Muscle of leg (tissue), 11 donors: ENCODE data around the gene UBN2. TPM values are rescaled to one million over a fixed set of nuclear protein-coding genes. Genes with fewer than 3 reads are reported as not detected.
"Not testable (repeated sequence)": the region's sequence is repeated elsewhere in the genome, so short reads cannot be mapped to it uniquely, and the experiment has no call there.

Source experiments
- DNase-seq: peaks from one replicate; pipeline ENCODE4 v3.0.0; 2013
- H3K27ac ChIP-seq: one replicate; pipeline ENCODE4 v1.5.1; 2013; ENCODE audit warnings: mild to moderate bottlenecking, low read length, control low read depth
- H3K27me3 ChIP-seq: one replicate; pipeline ENCODE4 v1.6.1; 2013; ENCODE audit warnings: low read length; ENCODE audit not compliant: control insufficient read depth, insufficient read depth
- H3K36me3 ChIP-seq: one replicate; pipeline ENCODE4 v1.6.1; 2013; ENCODE audit warnings: low read length; ENCODE audit not compliant: control insufficient read depth, insufficient read depth
- H3K4me1 ChIP-seq: one replicate; pipeline ENCODE4 v1.6.1; 2013; ENCODE audit warnings: low read length; ENCODE audit not compliant: control insufficient read depth, insufficient read depth
- H3K4me3 ChIP-seq: one replicate; pipeline ENCODE4 v1.5.1; 2013; ENCODE audit warnings: low read length, control low read depth
- H3K9me3 ChIP-seq: replicated peaks from 2 replicates; pipeline ENCODE4 v1.6.1; 2013; ENCODE audit warnings: low read depth, low read length; ENCODE audit not compliant: control insufficient read depth
- WGBS: methylation state at CpG from one replicate; pipeline ENCODE4 v1.1.5; 2013; ENCODE audit warnings: missing lambda C conversion rate; ENCODE audit not compliant: insufficient coverage; 5-methylcytosine and 5-hydroxymethylcytosine counted together
- polyA plus RNA-seq, 8 donors: library from polyadenylated mRNA; unstranded; fragments of 120-200 nt; gene quantifications; one replicate each; pipeline versions ENCODE4 v1.2.1 to v1.2.3, GENCODE V29; 2013; ENCODE audit warnings: inconsistent platforms in 1 of 8, low replicate concordance in 1 of 8; ENCODE audit not compliant: insufficient read length in 8 of 8, insufficient read depth in 1 of 8
- total RNA-seq: library from RNA; stranded (reverse); fragments of 120-200 nt; gene quantifications from one replicate; pipeline ENCODE4 v1.2.4, GENCODE V29; 2013

The UBN2 gene
- total and polyA plus RNA-seq, 9 donors: 5.7 to 11.8 (median 7.6) TPM

GRCh38 chr7:139205843-139206242 is 25.2 kb upstream of the UBN2 start:
- Histone ChIP-seq H3K27me3 (no peaks in the 10 kb centered on the region), H3K4me3 (no peak overlapping the region)
- DNase-seq: no peak

GRCh38 chr7:139212133-139212532 is 18.9 kb upstream of the UBN2 start:
- DNase-seq: no peak
- Histone ChIP-seq H3K9me3 (no peaks in the 10 kb centered on the region), H3K36me3 (no peaks in the 10 kb centered on the region), H3K4me1 (no peaks in the 10 kb centered on the region), H3K4me3 (no peak overlapping the region), H3K27ac (no peak overlapping the region), H3K27me3 (no peaks in the 10 kb centered on the region)
- 100% methylated on average over 1 of the region's 2 CpGs for WGBS

More at GRCh38 chr7:139205843-139206242, 25.2 kb upstream of the UBN2 start:
- peaks cover 3% of the 10 kb centered on the region for H3K9me3 ChIP-seq
- no peaks in the 10 kb centered on the region for H3K36me3 ChIP-seq
- H3K27ac ChIP-seq: no peak overlapping the region
- H3K4me1 ChIP-seq: no peaks in the 10 kb centered on the region

GRCh38 chr7:139213489-139213888 is 17.5 kb upstream of the UBN2 start:
- WGBS: no CpG with 5 or more reads among the region's 6 CpGs

GRCh38 chr7:139218173-139218572 is 12.9 kb upstream of the UBN2 start:
- no peaks in the 10 kb centered on the region for H3K4me1 ChIP-seq
- no peak overlapping the region for H3K27ac ChIP-seq
- no peak for DNase-seq
- WGBS: no CpG with 5 or more reads among the region's 1 CpG
- no peaks in the 10 kb centered on the region for H3K27me3 ChIP-seq
- H3K9me3 ChIP-seq: no peaks in the 10 kb centered on the region
- no peaks in the 10 kb centered on the region for H3K36me3 ChIP-seq
- no peak overlapping the region for H3K4me3 ChIP-seq

More at GRCh38 chr7:139213489-139213888, 17.5 kb upstream of the UBN2 start:
- not testable (repeated sequence) for H3K27ac ChIP-seq, DNase-seq, H3K27me3 ChIP-seq, H3K4me1 ChIP-seq, H3K36me3 ChIP-seq, H3K4me3 ChIP-seq, H3K9me3 ChIP-seq

- Histone ChIP-seq H3K4me3 (no peak overlapping the region), H3K27me3 (no peaks in the 10 kb centered on the region), H3K36me3 (no peaks in the 10 kb centered on the region), H3K9me3 (no peaks in the 10 kb centered on the region), H3K27ac (no peak overlapping the region), H3K4me1 (no peaks in the 10 kb centered on the region)
- no peak for DNase-seq
- WGBS: no CpG with 5 or more reads among the region's 2 CpGs
Measured at GRCh38 chr7:139224219-139224618, 6.8 kb upstream of the UBN2 start.

- not testable (repeated sequence) for H3K36me3 ChIP-seq, H3K9me3 ChIP-seq, H3K27ac ChIP-seq, H3K27me3 ChIP-seq, DNase-seq, H3K4me3 ChIP-seq, H3K4me1 ChIP-seq
- 96% methylated on average over 13 of the region's 18 CpGs for WGBS
Measured at GRCh38 chr7:139224836-139225235, 6.2 kb upstream of the UBN2 start.

GRCh38 chr7:139225286-139226157 is 5.5 kb upstream of the UBN2 start:
- H3K27ac ChIP-seq, H3K4me1 ChIP-seq, H3K36me3 ChIP-seq, H3K4me3 ChIP-seq, H3K27me3 ChIP-seq, DNase-seq, H3K9me3 ChIP-seq: not testable (repeated sequence)
- 94% methylated on average over 53 of the region's 60 CpGs for WGBS

GRCh38 chr7:139226158-139226515 is 4.9 kb upstream of the UBN2 start:
- H3K27ac ChIP-seq, H3K4me1 ChIP-seq, DNase-seq, H3K4me3 ChIP-seq, H3K9me3 ChIP-seq, H3K27me3 ChIP-seq, H3K36me3 ChIP-seq: not testable (repeated sequence)
- WGBS: 98% methylated on average over 18 of the region's 23 CpGs

GRCh38 chr7:139226988-139227488 is 4.0 kb upstream of the UBN2 start:
- not testable (repeated sequence) for H3K4me1 ChIP-seq, H3K27ac ChIP-seq, H3K27me3 ChIP-seq, DNase-seq, H3K9me3 ChIP-seq, H3K4me3 ChIP-seq, H3K36me3 ChIP-seq
- WGBS: 96% methylated on average over 5 of the region's 8 CpGs

- Histone ChIP-seq H3K36me3 (no peaks in the 10 kb centered on the region), H3K4me3 (no peak overlapping the region), H3K4me1 (no peaks in the 10 kb centered on the region), H3K9me3 (no peaks in the 10 kb centered on the region), H3K27me3 (no peaks in the 10 kb centered on the region), H3K27ac (no peak overlapping the region)
- no peak for DNase-seq
- 59% methylated on average over 2 of the region's 8 CpGs for WGBS
Measured at GRCh38 chr7:139230023-139230422, 1.0 kb upstream of the UBN2 start.

- Histone ChIP-seq H3K36me3 (no peaks in the 10 kb centered on the region), H3K4me1 (no peaks in the 10 kb centered on the region), H3K4me3 (peak overlapping the region; percentile 86), H3K27ac (peak overlapping the region; percentile 90), H3K27me3 (no peaks in the 10 kb centered on the region), H3K9me3 (no peaks in the 10 kb centered on the region)
- DNase-seq: no peak
- WGBS: 0% methylated on average over 8 of the region's 12 CpGs
Measured at GRCh38 chr7:139230484-139230773, 608 bp upstream of the UBN2 start.
